Natural killer cell (primary cell): ENCODE data around the gene TMPRSS5. TPM values are rescaled to one million over a fixed set of nuclear protein-coding genes. Genes with fewer than 3 reads are reported as not detected.

Experiments used
- ATAC-seq, 3 donors: fragments of 150-1000 bp in 2 of 3; fragments of 200-7000 bp in 1 of 3; cut with Tn5 transposase; 1 replicate in 1 of 3; 2 replicates in 2 of 3; pipeline ENCODE4 v1.10.0; 2021; ENCODE audit warnings: mild to moderate bottlenecking in 2 of 3, moderate library complexity in 2 of 3
- DNase-seq, 2 donors: peaks; one replicate each; pipeline versions ENCODE4 v3.0.0 to v3.0.0-alpha.2; 2013 to 2021; ENCODE audit warnings: mixed read lengths in 1 of 2
- H3K27ac ChIP-seq: one replicate; pipeline ENCODE4 v1.5.1; 2013; ENCODE audit warnings: mild to moderate bottlenecking, low read length
- H3K27me3 ChIP-seq: one replicate; pipeline ENCODE4 v1.6.1; 2013; ENCODE audit warnings: low read length; ENCODE audit not compliant: control insufficient read depth, insufficient read depth
- H3K36me3 ChIP-seq: one replicate; pipeline ENCODE4 v1.6.1; 2013; ENCODE audit warnings: low read length; ENCODE audit not compliant: control insufficient read depth, insufficient read depth
- H3K4me1 ChIP-seq: one replicate; pipeline ENCODE4 v1.6.1; 2013; ENCODE audit warnings: low read length; ENCODE audit not compliant: control insufficient read depth, insufficient read depth
- H3K4me3 ChIP-seq: one replicate; pipeline ENCODE4 v1.5.1; 2013; ENCODE audit warnings: low read length
- H3K9me3 ChIP-seq: one replicate; pipeline ENCODE4 v1.6.1; 2013; ENCODE audit warnings: low read length; ENCODE audit not compliant: control insufficient read depth, insufficient read depth
- H3K27ac Mint-ChIP-seq, 2 donors: one replicate each; pipeline ENCODE4 v1.8.0; 2022; ENCODE audit warnings: mild to moderate bottlenecking in 2 of 2, mixed read lengths in 2 of 2, moderate library complexity in 1 of 2
- H3K27me3 Mint-ChIP-seq, 2 donors: one replicate each; pipeline ENCODE4 v1.8.0; 2022; ENCODE audit warnings: low read depth in 2 of 2, mixed read lengths in 2 of 2
- H3K36me3 Mint-ChIP-seq: one replicate; pipeline ENCODE4 v1.8.0; 2022; ENCODE audit warnings: mixed read lengths
- H3K4me1 Mint-ChIP-seq, 2 donors: one replicate each; pipeline ENCODE4 v1.8.0; 2022; ENCODE audit warnings: mixed read lengths in 2 of 2
- H3K4me3 Mint-ChIP-seq: one replicate; pipeline ENCODE4 v1.8.0; 2022; ENCODE audit warnings: mild to moderate bottlenecking, moderate library complexity, mixed read lengths
- H3K9me3 Mint-ChIP-seq, 2 donors: one replicate each; pipeline ENCODE4 v1.8.0; 2022; ENCODE audit warnings: mixed read lengths in 2 of 2
- WGBS: methylation state at CpG from one replicate; pipeline ENCODE4 v1.1.7; 2013; ENCODE audit warnings: missing lambda C conversion rate; ENCODE audit not compliant: insufficient coverage; 5-methylcytosine and 5-hydroxymethylcytosine counted together
- intact Hi-C: fragments of 100-400 bp; cut with micrococcal nuclease; formaldehyde crosslinking; loops from one replicate; pipeline ENCODE4 v1.14.2; 2022
- total RNA-seq, 4 donors: library from RNA; stranded (reverse); fragments of 120-200 nt in 1 of 4; gene quantifications; one replicate each; pipeline versions ENCODE4 v1.2.3 to v1.2.4, GENCODE V29; 2013 to 2022
- TF ChIP-seq, protein P1 (sequence below): fragments of 200-600 bp; IDR thresholded peaks from one replicate; pipeline ENCODE4 v1.8.0; 2022; ENCODE audit warnings: antibody characterized with exemption

Gene TMPRSS5
- total RNA-seq, 3 donors from 2014 or later (not counting 1 experiment from before 2014, with no cell fraction given): 0.60 to 2.2 (median 1.1) TPM

DNA sequence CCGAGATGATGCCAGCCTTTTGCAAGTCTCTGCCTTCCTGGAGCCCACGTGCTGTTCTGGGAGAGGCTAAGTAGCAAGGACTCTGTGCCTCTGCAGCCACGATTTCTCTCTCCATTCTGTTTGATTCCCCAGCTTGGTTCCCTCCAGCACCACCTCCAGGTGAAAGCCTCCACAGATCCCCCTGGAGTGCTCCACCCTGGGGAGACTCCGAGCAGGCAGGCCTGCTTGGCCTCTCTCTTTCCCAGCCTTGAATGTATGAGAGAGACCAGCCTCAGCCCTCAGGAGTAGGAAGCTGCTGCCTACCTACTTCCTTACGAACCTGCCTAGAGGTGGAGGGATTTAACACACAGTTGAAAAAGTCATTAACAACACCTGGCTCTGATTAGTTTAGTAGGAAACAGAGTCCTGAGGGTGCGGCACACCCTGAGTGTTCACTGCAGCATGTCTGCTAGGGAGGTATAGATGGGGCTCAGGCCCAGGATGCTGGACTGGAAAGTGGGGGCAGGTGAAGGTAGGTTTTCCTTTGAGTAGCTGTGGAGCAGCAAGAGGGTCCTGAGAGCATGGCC lies 22.5 kb downstream of the TMPRSS5 start:
- Mint-ChIP-seq H3K4me1 (no peaks in the 10 kb centered on the region), H3K9me3 (no peaks in the 10 kb centered on the region), H3K27me3 (peaks cover 2 to 9% of the 10 kb centered on the region in 2 donors), H3K36me3 (no peaks in the 10 kb centered on the region), H3K4me3 (no peak overlapping the region), H3K27ac (no peak overlapping the region)
- no peak for DNase-seq
- Histone ChIP-seq H3K36me3 (no peaks in the 10 kb centered on the region), H3K27me3 (no peaks in the 10 kb centered on the region), H3K4me3 (no peak overlapping the region), H3K9me3 (no peaks in the 10 kb centered on the region), H3K4me1 (no peaks in the 10 kb centered on the region), H3K27ac (no peak overlapping the region)
- WGBS: 88% methylated on average over 6 of the region's 6 CpGs
- intact Hi-C loops: no loop called here
- TF ChIP-seq, protein P1, sequence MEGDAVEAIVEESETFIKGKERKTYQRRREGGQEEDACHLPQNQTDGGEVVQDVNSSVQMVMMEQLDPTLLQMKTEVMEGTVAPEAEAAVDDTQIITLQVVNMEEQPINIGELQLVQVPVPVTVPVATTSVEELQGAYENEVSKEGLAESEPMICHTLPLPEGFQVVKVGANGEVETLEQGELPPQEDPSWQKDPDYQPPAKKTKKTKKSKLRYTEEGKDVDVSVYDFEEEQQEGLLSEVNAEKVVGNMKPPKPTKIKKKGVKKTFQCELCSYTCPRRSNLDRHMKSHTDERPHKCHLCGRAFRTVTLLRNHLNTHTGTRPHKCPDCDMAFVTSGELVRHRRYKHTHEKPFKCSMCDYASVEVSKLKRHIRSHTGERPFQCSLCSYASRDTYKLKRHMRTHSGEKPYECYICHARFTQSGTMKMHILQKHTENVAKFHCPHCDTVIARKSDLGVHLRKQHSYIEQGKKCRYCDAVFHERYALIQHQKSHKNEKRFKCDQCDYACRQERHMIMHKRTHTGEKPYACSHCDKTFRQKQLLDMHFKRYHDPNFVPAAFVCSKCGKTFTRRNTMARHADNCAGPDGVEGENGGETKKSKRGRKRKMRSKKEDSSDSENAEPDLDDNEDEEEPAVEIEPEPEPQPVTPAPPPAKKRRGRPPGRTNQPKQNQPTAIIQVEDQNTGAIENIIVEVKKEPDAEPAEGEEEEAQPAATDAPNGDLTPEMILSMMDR: no peak
- no peak for ATAC-seq

DNA sequence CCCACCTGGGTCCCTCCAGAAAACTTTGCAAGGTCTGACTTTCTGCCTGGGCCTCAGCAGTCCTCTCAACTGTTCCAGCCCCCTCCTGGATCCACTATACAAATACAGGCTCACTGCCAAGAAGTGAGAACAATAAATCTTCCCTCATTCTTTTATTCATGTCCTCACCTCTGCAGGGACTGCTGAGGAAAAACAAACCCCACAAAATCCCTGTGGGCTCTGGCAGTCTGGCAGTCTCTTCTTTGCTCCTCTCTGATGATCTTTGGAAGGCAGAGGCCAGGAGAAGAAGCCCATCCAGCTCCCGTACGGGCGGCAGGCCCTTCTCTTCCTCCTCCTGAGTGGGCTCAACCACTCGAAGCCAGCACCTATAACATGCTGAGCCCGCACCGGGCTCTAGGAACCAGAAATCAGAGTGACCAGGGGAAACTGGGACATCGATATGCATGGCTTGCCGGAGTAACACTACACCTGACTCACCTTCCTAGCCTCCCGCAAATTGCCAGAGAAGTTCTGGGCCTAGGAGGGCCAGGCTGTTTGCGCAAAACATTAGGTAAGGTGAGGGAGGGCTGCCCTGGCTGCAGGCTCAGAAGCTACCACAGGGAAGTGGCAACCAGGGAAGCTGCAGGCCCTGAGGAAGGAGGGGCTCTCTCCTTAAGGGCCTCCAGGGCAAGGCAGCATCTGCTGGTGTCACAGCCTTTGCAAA lies 24.2 kb downstream of the TMPRSS5 start:
- H3K9me3 ChIP-seq: no peaks in the 10 kb centered on the region
- whole genome bisulfite sequencing: 88% methylated on average over 10 of the region's 10 CpGs
- Mint-ChIP-seq H3K9me3 (no peaks in the 10 kb centered on the region), H3K27ac (no peak overlapping the region), H3K4me3 (no peak overlapping the region), H3K36me3 (no peaks in the 10 kb centered on the region), H3K4me1 (no peaks in the 10 kb centered on the region), H3K27me3 (peaks cover 8 to 15% of the 10 kb centered on the region in 2 donors)
- no peaks in the 10 kb centered on the region for H3K36me3 ChIP-seq
- H3K4me1 ChIP-seq: no peaks in the 10 kb centered on the region
- no peak overlapping the region for H3K4me3 ChIP-seq
- TF ChIP-seq, protein P1: no peak
- DNase-seq (no peak), ATAC-seq (no peak)
- H3K27me3 ChIP-seq: no peaks in the 10 kb centered on the region
- intact Hi-C loops: no loop called here
- H3K27ac ChIP-seq: no peak overlapping the region

- no peaks in the 10 kb centered on the region for H3K27me3 ChIP-seq
- no peak for ATAC-seq
- H3K9me3 ChIP-seq: no peaks in the 10 kb centered on the region
- H3K4me3 ChIP-seq: no peak overlapping the region
- H3K4me1 Mint-ChIP-seq: no peaks in the 10 kb centered on the region
- H3K27ac Mint-ChIP-seq: no peak overlapping the region
- DNase-seq: no peak
- no peaks in the 10 kb centered on the region for H3K4me1 ChIP-seq
- intact Hi-C loops: no loop called here
- no peak overlapping the region for H3K4me3 Mint-ChIP-seq
- H3K27me3 Mint-ChIP-seq: peaks cover 8 to 15% of the 10 kb centered on the region in 2 donors
- H3K36me3 Mint-ChIP-seq: no peaks in the 10 kb centered on the region
- 77% methylated on average over 6 of the region's 6 CpGs for WGBS
- no peak overlapping the region for H3K27ac ChIP-seq
- H3K36me3 ChIP-seq: no peaks in the 10 kb centered on the region
- TF ChIP-seq, protein P1: no peak
- no peaks in the 10 kb centered on the region for H3K9me3 Mint-ChIP-seq
Measured at GRCh38 chr11:113681282-113681681, 24.8 kb downstream of the TMPRSS5 start.
